ENCODE data around the gene MAGI2. TPM values are rescaled to one million over a fixed set of nuclear protein-coding genes. Genes with fewer than 3 reads are reported as not detected.
"Not testable (repeated sequence)": the region's sequence is repeated elsewhere in the genome, so short reads cannot be mapped to it uniquely, and the experiment has no call there.

Gene MAGI2
- total RNA-seq, 3 donors from 2014 or later (not counting 1 experiment from before 2014, with no cell fraction given), result 0.09 to 0.48 (median 0.27) TPM

- no peaks in the 10 kb centered on the region for H3K4me1 Mint-ChIP-seq
- DNase-seq (no peak), ATAC-seq (no peak)
- no peaks in the 10 kb centered on the region for H3K27me3 Mint-ChIP-seq (ENCODE audit: low read depth in 2 of 2)
- intact Hi-C loops (cut with micrococcal nuclease), result no loop called here
- H3K9me3 Mint-ChIP-seq, result peaks cover 2% of the 10 kb centered on the region in 2 donors
- no peak overlapping the region for H3K4me3 Mint-ChIP-seq
- no peak for TF ChIP-seq CTCF (IDR thresholded peaks at IDR 0.05)
- Histone ChIP-seq H3K27me3 (ENCODE audit: control insufficient read depth, insufficient read depth, low read length) (no peaks in the 10 kb centered on the region), H3K4me1 (ENCODE audit: control insufficient read depth, insufficient read depth, low read length) (no peaks in the 10 kb centered on the region), H3K27ac (ENCODE audit: low read length) (no peak overlapping the region), H3K9me3 (ENCODE audit: control insufficient read depth, insufficient read depth, low read length) (no peaks in the 10 kb centered on the region), H3K4me3 (ENCODE audit: low read length) (no peak overlapping the region), H3K36me3 (ENCODE audit: control insufficient read depth, insufficient read depth, low read length) (no peaks in the 10 kb centered on the region)
- H3K27ac Mint-ChIP-seq, result no peak overlapping the region
- no peaks in the 10 kb centered on the region for H3K36me3 Mint-ChIP-seq
- 100% methylated on average over 1 of the region's 1 CpG for WGBS (ENCODE audit: insufficient coverage)
These were observed 1126.6 kb downstream of the MAGI2 start for GRCh38 chr7:78326876-78327275.

GRCh38 chr7:78326189-78326588 is 1127.3 kb downstream of the MAGI2 start:
- 97% methylated on average over 1 of the region's 2 CpGs for WGBS (ENCODE audit: insufficient coverage)
- H3K4me3 ChIP-seq (ENCODE audit: low read length), result no peak overlapping the region
- no peaks in the 10 kb centered on the region for H3K36me3 ChIP-seq (ENCODE audit: control insufficient read depth, insufficient read depth, low read length)
- no peaks in the 10 kb centered on the region for H3K4me1 Mint-ChIP-seq
- no peak for TF ChIP-seq CTCF (IDR thresholded peaks at IDR 0.05)
- DNase-seq, result no peak
- H3K4me1 ChIP-seq (ENCODE audit: control insufficient read depth, insufficient read depth, low read length), result no peaks in the 10 kb centered on the region
- H3K27ac Mint-ChIP-seq, result no peak overlapping the region
- H3K36me3 Mint-ChIP-seq, result no peaks in the 10 kb centered on the region
- intact Hi-C loops (cut with micrococcal nuclease), result no loop called here
- no peaks in the 10 kb centered on the region for H3K27me3 Mint-ChIP-seq (ENCODE audit: low read depth in 2 of 2)
- no peak for ATAC-seq
- no peaks in the 10 kb centered on the region for H3K9me3 ChIP-seq (ENCODE audit: control insufficient read depth, insufficient read depth, low read length)
- H3K27me3 ChIP-seq (ENCODE audit: control insufficient read depth, insufficient read depth, low read length), result no peaks in the 10 kb centered on the region
- H3K9me3 Mint-ChIP-seq, result peaks cover 2% of the 10 kb centered on the region in 2 donors
- H3K27ac ChIP-seq (ENCODE audit: low read length), result no peak overlapping the region
- H3K4me3 Mint-ChIP-seq, result no peak overlapping the region

GRCh38 chr7:78323118-78323517 is 1130.3 kb downstream of the MAGI2 start:
- no peak overlapping the region for H3K27ac Mint-ChIP-seq
- Histone ChIP-seq H3K4me1 (ENCODE audit: control insufficient read depth, insufficient read depth, low read length) (no peaks in the 10 kb centered on the region), H3K4me3 (ENCODE audit: low read length) (no peak overlapping the region), H3K36me3 (ENCODE audit: control insufficient read depth, insufficient read depth, low read length) (no peaks in the 10 kb centered on the region), H3K27ac (ENCODE audit: low read length) (no peak overlapping the region), H3K9me3 (ENCODE audit: control insufficient read depth, insufficient read depth, low read length) (no peaks in the 10 kb centered on the region), H3K27me3 (ENCODE audit: control insufficient read depth, insufficient read depth, low read length) (no peaks in the 10 kb centered on the region)
- no peak overlapping the region for H3K4me3 Mint-ChIP-seq
- TF ChIP-seq CTCF (IDR thresholded peaks at IDR 0.05), result no peak
- DNase-seq (no peak), ATAC-seq (no peak)
- no peaks in the 10 kb centered on the region for H3K4me1 Mint-ChIP-seq
- WGBS (ENCODE audit: insufficient coverage), result no CpG with 5 or more reads among the region's 1 CpG
- H3K27me3 Mint-ChIP-seq (ENCODE audit: low read depth in 2 of 2), result peaks cover 0 to 3% of the 10 kb centered on the region in 2 donors
- H3K36me3 Mint-ChIP-seq, result no peaks in the 10 kb centered on the region
- intact Hi-C loops (cut with micrococcal nuclease), result no loop called here
- peaks cover 5 to 6% of the 10 kb centered on the region in 2 donors for H3K9me3 Mint-ChIP-seq

GRCh38 chr7:78322231-78322630 is 1131.2 kb downstream of the MAGI2 start:
- H3K4me1 Mint-ChIP-seq; H3K27ac ChIP-seq (ENCODE audit: low read length); H3K27ac Mint-ChIP-seq; H3K27me3 Mint-ChIP-seq (ENCODE audit: low read depth in 2 of 2); intact Hi-C loops (cut with micrococcal nuclease); H3K36me3 Mint-ChIP-seq; DNase-seq; H3K36me3 ChIP-seq (ENCODE audit: control insufficient read depth, insufficient read depth, low read length); H3K9me3 Mint-ChIP-seq; ATAC-seq; H3K4me3 ChIP-seq (ENCODE audit: low read length); H3K4me3 Mint-ChIP-seq; H3K9me3 ChIP-seq (ENCODE audit: control insufficient read depth, insufficient read depth, low read length); H3K4me1 ChIP-seq (ENCODE audit: control insufficient read depth, insufficient read depth, low read length); H3K27me3 ChIP-seq (ENCODE audit: control insufficient read depth, insufficient read depth, low read length): not testable (repeated sequence)
- WGBS (ENCODE audit: insufficient coverage), result no CpG with 5 or more reads among the region's 5 CpGs

All from natural killer cell (primary cell).